Spleen (tissue), 11 donors: ENCODE measurements around the gene AHRR. TPM values are rescaled to one million over a fixed set of nuclear protein-coding genes. Genes with fewer than 3 reads are reported as not detected.

Experiments used
- DNase-seq: peaks from one replicate; pipeline ENCODE4 v3.0.0-alpha.2; 2020
- H3K27ac ChIP-seq, 8 donors: fragments of 200-600 bp; sonication (generic) in 7 of 8; 1 replicate in 4 of 8; 2 replicates in 4 of 8; pipeline versions ENCODE4 v1.5.0 to v1.8.0; 2016 to 2021; ENCODE audit warnings: inconsistent platforms in 4 of 8, mild to moderate bottlenecking in 4 of 8, moderate library complexity in 1 of 8
- H3K27me3 ChIP-seq, 7 donors: fragments of 200-600 bp; sonication (generic) in 6 of 7; replicated peaks in 1 of 7; 1 replicate in 4 of 7; 2 replicates in 3 of 7; pipeline versions ENCODE4 v1.5.0 to v1.8.0; 2016 to 2021; ENCODE audit warnings: inconsistent platforms in 3 of 7, mild to moderate bottlenecking in 1 of 7
- H3K36me3 ChIP-seq, 6 donors: fragments of 200-600 bp; sonication (generic) in 5 of 6; 1 replicate in 4 of 6; 2 replicates in 2 of 6; pipeline versions ENCODE4 v1.5.0 to v1.8.0; 2016 to 2021; ENCODE audit warnings: inconsistent platforms in 2 of 6
- H3K4me1 ChIP-seq, 6 donors: fragments of 200-600 bp; sonication (generic) in 5 of 6; 1 replicate in 3 of 6; 2 replicates in 3 of 6; pipeline versions ENCODE4 v1.5.0 to v1.8.0; 2016 to 2021; ENCODE audit warnings: inconsistent platforms in 3 of 6
- H3K4me3 ChIP-seq, 8 donors: fragments of 200-600 bp; sonication (generic) in 7 of 8; 1 replicate in 4 of 8; 2 replicates in 4 of 8; pipeline versions ENCODE4 v1.5.0 to v1.8.0; 2016 to 2021; ENCODE audit warnings: inconsistent platforms in 4 of 8, mild to moderate bottlenecking in 4 of 8, moderate library complexity in 2 of 8
- H3K9me3 ChIP-seq, 8 donors: fragments of 200-600 bp; sonication (generic) in 7 of 8; 1 replicate in 4 of 8; 2 replicates in 4 of 8; pipeline versions ENCODE4 v1.5.0 to v1.8.0; 2016 to 2021; ENCODE audit warnings: inconsistent platforms in 4 of 8
- CTCF ChIP-seq, 11 experiments: fragments of 200-600 bp in 7 of 11; fragments of 450-650 bp in 4 of 11; sonication (generic) in 4 of 11; IDR thresholded peaks in 8 of 11; conservative IDR thresholded peaks in 3 of 11; 1 replicate in 7 of 11; 2 replicates in 4 of 11; pipeline versions ENCODE4 v1.4.0 to v1.8.0; 2016 to 2021; ENCODE audit warnings: antibody characterized with exemption in 11 of 11, inconsistent platforms in 4 of 11, mild to moderate bottlenecking in 1 of 11
- POLR2A ChIP-seq, 3 donors: fragments of 450-650 bp; IDR thresholded peaks; one replicate each; pipeline ENCODE4 v1.5.1; 2017; ENCODE audit warnings: antibody characterized with exemption in 3 of 3, mild to moderate bottlenecking in 1 of 3
- POLR2AphosphoS5 ChIP-seq, 3 donors: sonication (generic); formaldehyde crosslinking; IDR thresholded peaks; one replicate each; pipeline ENCODE4 v1.5.1; 2017; ENCODE audit warnings: antibody characterized with exemption in 3 of 3
- WGBS, 5 donors: extraction: QIAGEN DNeasy Blood & Tissue Kit in 3 of 5; methylation state at CpG; one replicate each; pipeline versions ENCODE4 v1.1.5 to v1.1.7; 2013 to 2018; 5-methylcytosine and 5-hydroxymethylcytosine counted together
- intact Hi-C: fragments of 100-400 bp; cut with DNase I; formaldehyde crosslinking; loops from one replicate; pipeline ENCODE4 v1.15.0; 2023; ENCODE audit warnings: low total_unique reads
- polyA plus RNA-seq, 3 donors: library from polyadenylated mRNA; stranded (reverse); fragments of 200-250 nt; gene quantifications; one replicate each; pipeline ENCODE4 v1.2.1, GENCODE V29; 2013
- total RNA-seq, 7 donors: library from RNA; depleted of rRNA in 3 of 7; stranded (reverse); fragments of >200 nt in 3 of 7; fragmentation: NEBNext Ultra II Directional in 4 of 7; extraction: Animal tissue kit (Norgen Biotek cat#: 25700) in 4 of 7; gene quantifications; one replicate each; pipeline versions ENCODE4 v1.1.0 to v1.2.1, GENCODE V29; 2016 to 2021
- donor health status: healthy with polysubstance abuse.
- donor health status: DM: no; HTN: no; CAD: no; lungs with moderate emphysema.
- donor health status: DM: no; HTN: no; CAD: no.
- donor health status: Bipolar disorder and iron deficiency.
- donor health status: healthy.
- donor health status: DM: no; HTN: no; CAD: no.
- donor health status: DM: yes; HTN: yes; CAD: no.

AHRR gene
- total and polyA plus RNA-seq, 10 donors, result 0.96 to 28.5 (median 13.2) TPM

DNA sequence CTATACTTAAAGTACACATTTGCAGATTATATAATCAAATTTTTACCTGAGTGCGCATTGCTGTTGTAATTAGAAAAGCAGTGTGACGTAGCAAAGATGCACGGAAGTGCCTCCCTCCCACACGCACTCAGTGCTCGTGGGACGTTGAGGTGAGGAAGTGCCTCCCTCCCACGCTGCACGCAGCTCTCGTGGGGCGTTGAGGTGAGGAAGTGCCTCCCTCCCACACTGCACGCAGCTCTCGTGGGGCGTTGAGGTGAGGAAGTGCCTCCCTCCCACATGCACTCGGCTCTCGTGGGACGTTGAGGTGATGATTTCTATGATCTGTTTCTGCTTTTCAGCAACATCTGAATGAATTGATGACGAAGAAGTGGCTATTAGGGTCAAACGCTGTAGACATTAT lies 142.4 kb downstream of the AHRR start:
- peaks cover 0 to 91% (median 73%) of the 10 kb centered on the region in 6 donors for H3K36me3 ChIP-seq
- WGBS, 5 donors, result 30 to 50% (median 44%) methylated on average over 14 to 18 of the region's 18 CpGs
- no peaks in the 10 kb centered on the region for H3K9me3 ChIP-seq
- peaks cover 0 to 22% (median 8%) of the 10 kb centered on the region in 6 donors for H3K4me1 ChIP-seq
- peak; percentile 92 for DNase-seq
- H3K27me3 ChIP-seq, result no peaks in the 10 kb centered on the region
- intact Hi-C loops, result no loop called here
- no peak overlapping the region for H3K4me3 ChIP-seq
- peak overlapping the region in 5 of 8 donors; percentile 33 to 64 (median 43) for H3K27ac ChIP-seq
- TF ChIP-seq POLR2AphosphoS5 (IDR thresholded peaks at IDR 0.05) (peak in 2 of 3 donors; percentile 46 to 52), CTCF (IDR thresholded peaks at IDR 0.05 in 8 of 11, conservative IDR thresholded peaks at IDR 0.05 in 3 of 11) (no peak)

DNA sequence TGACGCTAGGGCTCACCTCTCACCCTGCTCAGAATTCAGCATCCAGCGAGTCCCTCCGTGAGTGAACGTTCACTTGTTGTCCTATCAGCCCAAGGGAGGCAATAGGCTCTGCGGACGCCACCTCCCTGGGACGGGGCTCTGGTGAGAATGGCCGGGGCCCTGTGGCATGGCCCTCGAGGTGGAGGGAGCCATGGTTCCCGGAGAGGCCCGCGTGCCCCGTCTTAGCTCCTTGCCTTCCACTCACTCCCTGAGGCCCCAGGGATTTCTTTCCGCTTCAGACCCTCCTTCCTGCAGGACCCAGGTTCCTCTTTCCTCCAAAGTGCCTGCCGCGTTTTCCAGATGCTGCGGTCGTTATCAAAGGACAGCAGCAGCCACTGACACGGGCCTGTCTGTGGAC lies 142.9 kb downstream of the AHRR start:
- Histone ChIP-seq H3K36me3 (peaks cover 0 to 91% (median 70%) of the 10 kb centered on the region in 6 donors), H3K9me3 (no peaks in the 10 kb centered on the region), H3K27ac (peak overlapping the region in 5 of 8 donors; percentile 33 to 64 (median 43)), H3K27me3 (no peaks in the 10 kb centered on the region), H3K4me3 (no peak overlapping the region), H3K4me1 (peaks cover 0 to 21% (median 8%) of the 10 kb centered on the region in 6 donors)
- DNase-seq, result peak; percentile 76
- intact Hi-C loops, result no loop called here
- 92 to 95% (median 94%) methylated on average over 19 of the region's 19 CpGs for WGBS, 5 donors
- TF ChIP-seq CTCF (IDR thresholded peaks at IDR 0.05 in 8 of 11, conservative IDR thresholded peaks at IDR 0.05 in 3 of 11) (no peak), POLR2AphosphoS5 (IDR thresholded peaks at IDR 0.05) (peak in 1 of 3 donors; percentile 0), POLR2A (IDR thresholded peaks at IDR 0.05) (no peak)

DNA sequence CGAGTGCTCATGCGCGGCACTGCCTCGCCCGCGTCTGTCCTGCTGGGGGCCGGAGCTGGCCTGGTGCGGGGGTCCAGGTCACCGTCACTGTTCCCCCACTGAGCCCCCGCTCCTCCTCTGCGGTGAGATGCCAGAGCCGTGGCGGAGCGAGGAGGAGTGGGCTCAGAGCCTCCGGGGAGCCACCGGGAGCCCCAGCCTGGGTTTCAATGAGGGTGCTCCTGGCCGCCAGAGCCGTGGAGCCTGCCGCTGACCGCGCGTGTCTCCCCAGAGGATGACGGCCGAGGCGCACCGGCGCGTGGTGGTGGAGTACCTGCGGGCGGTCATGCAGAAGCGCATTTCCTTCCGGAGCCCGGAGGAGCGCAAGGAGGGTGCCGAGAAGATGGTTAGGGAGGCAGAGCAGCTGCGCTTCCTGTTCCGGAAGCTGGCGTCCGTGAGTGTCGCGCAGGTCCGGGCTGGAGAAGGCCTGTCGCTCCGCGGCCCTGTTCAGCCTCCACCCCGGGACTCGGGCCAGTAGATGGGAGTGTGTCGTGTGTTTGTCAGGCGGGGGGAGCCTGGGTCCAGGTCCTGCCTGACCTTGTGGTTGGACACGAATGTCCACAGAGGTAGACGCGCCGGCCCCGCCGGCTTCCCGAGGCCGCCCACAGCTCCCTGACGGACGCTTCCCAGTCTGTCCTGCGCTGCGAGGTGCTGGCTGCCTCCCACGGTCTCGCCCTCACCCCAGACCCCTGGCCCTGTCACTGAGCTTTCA lies 143.5 kb downstream of the AHRR start:
- peak; percentile 78 for DNase-seq
- H3K4me3 ChIP-seq, result no peak overlapping the region
- H3K27ac ChIP-seq, result peak overlapping the region in 3 of 8 donors; percentile 38 to 64 (median 43)
- peaks cover 0 to 25% (median 9%) of the 10 kb centered on the region in 6 donors for H3K4me1 ChIP-seq
- H3K27me3 ChIP-seq, result no peaks in the 10 kb centered on the region
- no peaks in the 10 kb centered on the region for H3K9me3 ChIP-seq
- intact Hi-C loops, result no loop called here
- TF ChIP-seq CTCF (IDR thresholded peaks at IDR 0.05 in 8 of 11, conservative IDR thresholded peaks at IDR 0.05 in 3 of 11) (no peak), POLR2A (IDR thresholded peaks at IDR 0.05) (no peak), POLR2AphosphoS5 (IDR thresholded peaks at IDR 0.05) (peak in 2 of 3 donors; percentile 4 to 42)
- peaks cover 0 to 91% (median 64%) of the 10 kb centered on the region in 6 donors for H3K36me3 ChIP-seq
- 93 to 96% (median 95%) methylated on average over 33 to 63 of the region's 63 CpGs for WGBS, 5 donors
